ENCODE results near the gene PRICKLE2.

PRICKLE2 gene

GRCh38 chr3:64270142-64270865 lies 45.0 kb upstream of the PRICKLE2 start:
- Histone ChIP-seq H3K27me3 (peaks cover 58% of the 10 kb centered on the region), H3K36me3 (no peaks in the 10 kb centered on the region), H3K27ac (no peak overlapping the region), H3K4me1 (ENCODE audit: control insufficient read depth in 1 of 2, insufficient read depth in 1 of 2, low read depth in 1 of 2, low read length in 1 of 2) (no peaks in the 10 kb centered on the region), H3K9me3 (no peaks in the 10 kb centered on the region), H3K4me3 (ENCODE audit: low read depth in 1 of 2, low read length in 1 of 2) (no peak overlapping the region)
- TF ChIP-seq, protein P1, sequence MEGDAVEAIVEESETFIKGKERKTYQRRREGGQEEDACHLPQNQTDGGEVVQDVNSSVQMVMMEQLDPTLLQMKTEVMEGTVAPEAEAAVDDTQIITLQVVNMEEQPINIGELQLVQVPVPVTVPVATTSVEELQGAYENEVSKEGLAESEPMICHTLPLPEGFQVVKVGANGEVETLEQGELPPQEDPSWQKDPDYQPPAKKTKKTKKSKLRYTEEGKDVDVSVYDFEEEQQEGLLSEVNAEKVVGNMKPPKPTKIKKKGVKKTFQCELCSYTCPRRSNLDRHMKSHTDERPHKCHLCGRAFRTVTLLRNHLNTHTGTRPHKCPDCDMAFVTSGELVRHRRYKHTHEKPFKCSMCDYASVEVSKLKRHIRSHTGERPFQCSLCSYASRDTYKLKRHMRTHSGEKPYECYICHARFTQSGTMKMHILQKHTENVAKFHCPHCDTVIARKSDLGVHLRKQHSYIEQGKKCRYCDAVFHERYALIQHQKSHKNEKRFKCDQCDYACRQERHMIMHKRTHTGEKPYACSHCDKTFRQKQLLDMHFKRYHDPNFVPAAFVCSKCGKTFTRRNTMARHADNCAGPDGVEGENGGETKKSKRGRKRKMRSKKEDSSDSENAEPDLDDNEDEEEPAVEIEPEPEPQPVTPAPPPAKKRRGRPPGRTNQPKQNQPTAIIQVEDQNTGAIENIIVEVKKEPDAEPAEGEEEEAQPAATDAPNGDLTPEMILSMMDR (IDR thresholded peaks at IDR 0.05): no peak

GRCh38 chr3:64268926-64269325 lies 43.7 kb upstream of the PRICKLE2 start:
- Histone ChIP-seq H3K9me3 (no peaks in the 10 kb centered on the region), H3K4me1 (ENCODE audit: control insufficient read depth in 1 of 2, insufficient read depth in 1 of 2, low read depth in 1 of 2, low read length in 1 of 2) (no peaks in the 10 kb centered on the region), H3K36me3 (no peaks in the 10 kb centered on the region), H3K4me3 (ENCODE audit: low read depth in 1 of 2, low read length in 1 of 2) (no peak overlapping the region), H3K27me3 (peaks cover 71% of the 10 kb centered on the region), H3K27ac (no peak overlapping the region)
- TF ChIP-seq, protein P1 (IDR thresholded peaks at IDR 0.05): no peak

DNA sequence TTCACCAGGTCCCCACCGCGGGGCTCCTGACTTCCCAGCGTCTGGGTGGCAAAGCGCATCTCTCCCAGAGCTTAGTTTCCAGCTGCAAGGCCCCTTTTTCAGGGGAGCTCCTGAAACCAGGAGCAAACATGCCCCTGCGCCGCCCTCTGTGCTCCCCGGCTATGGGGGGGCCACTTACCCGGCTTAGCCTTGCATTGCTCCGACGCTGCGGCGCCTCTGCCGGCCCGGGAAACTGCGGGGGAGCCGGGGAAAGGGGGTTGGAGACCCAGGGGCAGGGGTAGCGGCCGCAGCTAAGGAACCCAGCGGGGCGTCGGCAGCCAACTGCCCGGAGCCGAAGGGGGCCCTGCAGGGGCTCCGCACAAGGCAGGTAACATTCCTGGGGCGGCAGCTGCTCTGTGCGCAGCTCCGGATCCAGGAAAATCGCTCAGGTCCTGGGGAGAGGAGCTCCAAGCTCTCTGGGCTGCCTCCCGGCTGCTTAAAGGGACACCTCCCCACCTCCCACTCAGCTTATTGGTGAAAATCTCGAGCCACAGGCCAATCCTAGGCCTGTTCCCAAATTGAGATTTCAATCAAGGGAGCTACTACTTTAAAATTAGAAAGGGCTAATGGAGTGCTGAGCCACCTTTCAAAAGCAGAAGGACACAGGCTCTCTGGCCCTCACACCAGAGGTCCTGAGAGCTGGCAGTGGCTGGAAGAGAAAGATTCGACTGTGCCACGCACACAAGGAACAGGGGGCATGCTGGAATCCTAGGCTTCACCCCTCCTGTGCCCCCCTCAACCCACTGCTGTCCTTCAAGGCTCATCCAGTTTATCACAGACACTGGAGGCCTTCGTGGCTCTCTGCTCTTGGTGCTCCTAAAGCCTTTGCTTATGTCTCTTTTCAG lies 42.7 kb upstream of the PRICKLE2 start:
- no peak overlapping the region for H3K27ac ChIP-seq

GRCh38 chr3:64266983-64267382 lies 41.7 kb upstream of the PRICKLE2 start:
- no peak overlapping the region for H3K27ac ChIP-seq
- H3K4me3 ChIP-seq (ENCODE audit: low read depth in 1 of 2, low read length in 1 of 2): no peak overlapping the region
- TF ChIP-seq, protein P1 (IDR thresholded peaks at IDR 0.05): no peak
- H3K27me3 ChIP-seq: peaks cover 58% of the 10 kb centered on the region
- H3K36me3 ChIP-seq: no peaks in the 10 kb centered on the region
- no peaks in the 10 kb centered on the region for H3K9me3 ChIP-seq
- no peaks in the 10 kb centered on the region for H3K4me1 ChIP-seq (ENCODE audit: control insufficient read depth in 1 of 2, insufficient read depth in 1 of 2, low read depth in 1 of 2, low read length in 1 of 2)

More for the DNA sequence above, 42.7 kb upstream of the PRICKLE2 start:
- Histone ChIP-seq H3K27me3 (peaks cover 65% of the 10 kb centered on the region), H3K9me3 (no peaks in the 10 kb centered on the region), H3K4me1 (ENCODE audit: control insufficient read depth in 1 of 2, insufficient read depth in 1 of 2, low read depth in 1 of 2, low read length in 1 of 2) (no peaks in the 10 kb centered on the region), H3K36me3 (no peaks in the 10 kb centered on the region), H3K4me3 (ENCODE audit: low read depth in 1 of 2, low read length in 1 of 2) (no peak overlapping the region)
- TF ChIP-seq, protein P1 (IDR thresholded peaks at IDR 0.05): no peak

GRCh38 chr3:64266065-64266931 lies 41.0 kb upstream of the PRICKLE2 start:
- no peaks in the 10 kb centered on the region for H3K9me3 ChIP-seq
- H3K4me3 ChIP-seq (ENCODE audit: low read depth in 1 of 2, low read length in 1 of 2): no peak overlapping the region
- no peak overlapping the region for H3K27ac ChIP-seq
- peaks cover 58% of the 10 kb centered on the region for H3K27me3 ChIP-seq
- TF ChIP-seq, protein P1 (IDR thresholded peaks at IDR 0.05): no peak
- no peaks in the 10 kb centered on the region for H3K4me1 ChIP-seq (ENCODE audit: control insufficient read depth in 1 of 2, insufficient read depth in 1 of 2, low read depth in 1 of 2, low read length in 1 of 2)
- no peaks in the 10 kb centered on the region for H3K36me3 ChIP-seq

All from neutrophil (primary cell).